Activated naive CD4-positive, alpha-beta T cell treated with anti-CD3 and anti-CD28 coated beads, Interleukin-2, amount 50 U/mL, for 72 hours (primary cell): Measurements from ENCODE around the gene SND1. TPM values are rescaled to one million over a fixed set of nuclear protein-coding genes. Genes with fewer than 3 reads are reported as not detected.

Source experiments
- ATAC-seq, 2 donors: fragments of 150-1000 bp; cut with Tn5 transposase; 2 replicates each; pipeline ENCODE4 v1.10.0; 2021; ENCODE audit warnings: mild to moderate bottlenecking in 2 of 2, moderate library complexity in 2 of 2
- DNase-seq, 2 donors: peaks; one replicate each; pipeline ENCODE4 v3.0.0; 2021 to 2022; ENCODE audit warnings: low spot score in 2 of 2
- H3K27ac Mint-ChIP-seq, 2 donors: one replicate each; pipeline ENCODE4 v1.8.0; 2022; ENCODE audit warnings: mild to moderate bottlenecking in 2 of 2, mixed read lengths in 2 of 2
- H3K36me3 Mint-ChIP-seq, 2 donors: one replicate each; pipeline ENCODE4 v1.8.0; 2022; ENCODE audit warnings: mixed read lengths in 2 of 2
- H3K9me3 Mint-ChIP-seq, 2 donors: one replicate each; pipeline ENCODE4 v1.8.0; 2022; ENCODE audit warnings: mixed read lengths in 2 of 2
- total RNA-seq, 2 donors: library from RNA; stranded (reverse); gene quantifications; one replicate each; pipeline ENCODE4 v1.2.3, GENCODE V29; 2022

Gene SND1
- total RNA-seq, 2 donors from 2014 or later = 175 to 246 TPM

DNA sequence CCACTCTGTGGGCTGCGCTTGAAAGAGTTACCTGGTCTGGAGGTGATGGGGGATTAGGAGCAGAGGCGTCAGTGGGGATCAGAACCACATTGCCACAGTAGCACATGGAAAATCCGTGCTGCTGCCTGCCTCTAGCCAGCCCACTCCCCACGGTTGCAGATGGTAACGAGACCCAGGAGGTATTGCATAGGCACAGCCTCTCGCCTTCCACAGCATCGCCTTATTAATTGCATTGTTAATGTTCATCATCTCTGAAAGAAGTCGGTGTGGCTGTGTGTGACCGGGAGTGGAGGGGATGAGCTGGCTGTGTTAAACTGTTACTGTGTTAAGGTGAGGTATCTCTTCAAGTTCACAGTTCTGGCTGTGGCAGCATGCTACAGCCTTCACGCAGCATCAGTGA, 414.4 kb downstream of the SND1 start:
- DNase-seq = no peak
- no peaks in the 10 kb centered on the region for H3K9me3 Mint-ChIP-seq
- H3K36me3 Mint-ChIP-seq = no peaks in the 10 kb centered on the region
- H3K27ac Mint-ChIP-seq = no peak overlapping the region
- ATAC-seq = no peak

- no peaks in the 10 kb centered on the region for H3K9me3 Mint-ChIP-seq
- no peaks in the 10 kb centered on the region for H3K36me3 Mint-ChIP-seq
These were observed 414.9 kb downstream of the SND1 start for GRCh38 chr7:128066858-128067257.

DNA sequence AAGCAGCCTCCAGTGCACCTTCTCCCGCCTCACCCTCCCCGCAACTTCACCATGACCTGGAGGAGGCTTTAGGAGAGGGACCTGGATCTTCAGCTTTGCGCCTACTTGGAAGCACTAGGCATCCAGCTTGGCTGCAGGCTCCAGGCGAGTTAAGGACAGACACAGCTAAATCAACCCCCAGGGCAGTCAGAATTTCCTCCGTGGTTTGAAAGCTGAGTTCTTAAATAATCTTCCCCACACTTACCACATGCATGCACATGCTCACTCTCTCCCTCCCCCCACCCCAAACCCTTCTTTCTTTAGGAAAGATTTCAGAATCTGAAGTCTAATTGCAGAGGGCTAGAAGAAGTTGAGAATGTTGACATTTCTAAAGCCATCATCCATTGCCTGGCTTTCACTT, 416.0 kb downstream of the SND1 start:
- H3K27ac Mint-ChIP-seq = peak overlapping the region in 1 of 2 donors; percentile 81
- H3K36me3 Mint-ChIP-seq = no peaks in the 10 kb centered on the region
- no peaks in the 10 kb centered on the region for H3K9me3 Mint-ChIP-seq
- DNase-seq = no peak
- ATAC-seq = no peak

More at GRCh38 chr7:128066858-128067257, 414.9 kb downstream of the SND1 start:
- ATAC-seq = no peak
- no peak overlapping the region for H3K27ac Mint-ChIP-seq
- no peak for DNase-seq

- DNase-seq = no peak
- H3K9me3 Mint-ChIP-seq = no peaks in the 10 kb centered on the region
- H3K27ac Mint-ChIP-seq = peak overlapping the region in 1 of 2 donors; percentile 31
- no peak for ATAC-seq
- H3K36me3 Mint-ChIP-seq = no peaks in the 10 kb centered on the region
These were observed 416.8 kb downstream of the SND1 start for GRCh38 chr7:128068785-128069184.

- H3K36me3 Mint-ChIP-seq = no peaks in the 10 kb centered on the region
- peak overlapping the region in 1 of 2 donors; percentile 25 for H3K27ac Mint-ChIP-seq
- no peak for DNase-seq
- H3K9me3 Mint-ChIP-seq = no peaks in the 10 kb centered on the region
- no peak for ATAC-seq
These were observed 417.7 kb downstream of the SND1 start for GRCh38 chr7:128069373-128070364.

GRCh38 chr7:128071376-128071775, 419.4 kb downstream of the SND1 start:
- H3K27ac Mint-ChIP-seq = peak overlapping the region in 1 of 2 donors; percentile 40
- H3K36me3 Mint-ChIP-seq = no peaks in the 10 kb centered on the region
- ATAC-seq (peak in 1 of 2 donors; percentile 30), DNase-seq (no peak)
- no peaks in the 10 kb centered on the region for H3K9me3 Mint-ChIP-seq

- ATAC-seq (no peak), DNase-seq (no peak)
- no peaks in the 10 kb centered on the region for H3K36me3 Mint-ChIP-seq
- H3K27ac Mint-ChIP-seq = peak overlapping the region in 1 of 2 donors; percentile 40
- no peaks in the 10 kb centered on the region for H3K9me3 Mint-ChIP-seq
These were observed 419.8 kb downstream of the SND1 start for GRCh38 chr7:128071801-128072200.

DNA sequence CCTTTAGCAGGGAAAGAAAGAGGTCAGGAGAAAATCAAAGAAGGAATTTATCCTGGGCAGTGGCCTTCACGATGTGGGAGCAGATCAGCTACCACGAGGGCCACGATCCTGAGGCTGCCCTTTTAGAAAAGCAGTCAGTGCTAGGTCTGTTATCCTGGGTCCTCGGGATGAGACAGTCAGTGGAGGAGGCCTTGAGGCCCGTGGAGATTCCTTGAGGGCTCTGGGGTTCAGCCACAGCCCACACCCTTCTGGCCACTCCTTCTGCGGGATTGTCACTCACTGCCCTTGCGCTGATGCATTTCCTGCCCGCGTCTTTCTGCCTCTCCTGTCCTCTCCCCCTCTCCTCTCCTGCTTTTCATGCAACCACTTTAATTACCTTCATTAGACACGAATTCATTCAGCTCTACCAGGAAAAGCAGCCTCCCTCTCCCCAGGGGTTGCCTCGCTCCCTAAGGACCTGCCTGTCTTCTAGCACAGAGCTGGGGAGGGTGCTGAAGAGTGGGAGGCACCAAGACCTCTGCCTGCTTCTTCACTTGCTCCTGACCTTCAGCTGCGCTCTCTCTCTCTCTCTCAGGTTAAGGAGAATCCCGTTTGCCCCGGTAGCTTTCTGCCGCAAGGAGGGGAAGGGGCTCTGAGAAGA, 421.8 kb downstream of the SND1 start:
- no peaks in the 10 kb centered on the region for H3K9me3 Mint-ChIP-seq
- no peak for ATAC-seq
- DNase-seq = no peak
- H3K36me3 Mint-ChIP-seq = no peaks in the 10 kb centered on the region
- peak overlapping the region in 1 of 2 donors; percentile 22 for H3K27ac Mint-ChIP-seq

DNA sequence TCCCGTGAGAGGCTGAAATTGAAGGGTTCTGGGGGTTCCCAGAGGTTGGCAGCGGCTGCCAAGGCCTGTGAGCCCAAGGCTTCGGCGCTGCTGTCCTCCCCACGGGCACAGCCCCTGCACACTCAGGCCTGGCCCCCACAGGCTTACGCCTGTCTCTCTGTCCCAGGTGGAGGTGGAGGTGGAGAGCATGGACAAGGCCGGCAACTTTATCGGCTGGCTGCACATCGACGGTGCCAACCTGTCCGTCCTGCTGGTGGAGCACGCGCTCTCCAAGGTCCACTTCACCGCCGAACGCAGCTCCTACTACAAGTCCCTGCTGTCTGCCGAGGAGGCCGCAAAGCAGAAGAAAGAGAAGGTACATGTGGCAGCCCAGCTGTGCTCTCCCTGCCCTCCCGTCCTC, 422.3 kb downstream of the SND1 start:
- H3K27ac Mint-ChIP-seq = peak overlapping the region; percentile 22 to 36
- H3K36me3 Mint-ChIP-seq = no peaks in the 10 kb centered on the region
- ATAC-seq = no peak
- no peak for DNase-seq
- no peaks in the 10 kb centered on the region for H3K9me3 Mint-ChIP-seq

DNA sequence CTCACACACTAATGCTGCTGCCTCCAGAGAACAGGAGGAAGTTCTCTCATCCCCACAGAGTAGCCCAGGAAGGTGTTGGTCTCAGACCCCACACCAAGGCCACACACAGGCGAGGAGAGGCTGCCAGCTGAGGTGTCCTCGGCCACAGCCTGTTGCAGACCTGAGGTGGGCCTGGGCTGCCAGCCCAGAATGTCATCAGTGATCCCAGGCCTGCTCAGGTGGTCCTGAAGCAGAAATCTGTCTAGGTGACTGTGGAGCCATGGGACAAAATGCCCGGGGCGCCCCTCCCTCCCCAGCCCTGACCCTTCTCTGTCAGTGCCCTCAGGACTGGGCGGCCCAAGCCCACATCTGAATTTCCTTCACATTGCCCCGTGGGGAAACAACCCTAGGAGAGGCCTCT, 422.7 kb downstream of the SND1 start:
- DNase-seq (no peak), ATAC-seq (no peak)
- Mint-ChIP-seq H3K27ac (peak overlapping the region; percentile 22 to 36), H3K36me3 (no peaks in the 10 kb centered on the region), H3K9me3 (no peaks in the 10 kb centered on the region)

GRCh38 chr7:128075242-128076095, 423.5 kb downstream of the SND1 start:
- Mint-ChIP-seq H3K9me3 (no peaks in the 10 kb centered on the region), H3K36me3 (no peaks in the 10 kb centered on the region), H3K27ac (peak overlapping the region in 1 of 2 donors; percentile 22)
- no peak for ATAC-seq
- DNase-seq = no peak

DNA sequence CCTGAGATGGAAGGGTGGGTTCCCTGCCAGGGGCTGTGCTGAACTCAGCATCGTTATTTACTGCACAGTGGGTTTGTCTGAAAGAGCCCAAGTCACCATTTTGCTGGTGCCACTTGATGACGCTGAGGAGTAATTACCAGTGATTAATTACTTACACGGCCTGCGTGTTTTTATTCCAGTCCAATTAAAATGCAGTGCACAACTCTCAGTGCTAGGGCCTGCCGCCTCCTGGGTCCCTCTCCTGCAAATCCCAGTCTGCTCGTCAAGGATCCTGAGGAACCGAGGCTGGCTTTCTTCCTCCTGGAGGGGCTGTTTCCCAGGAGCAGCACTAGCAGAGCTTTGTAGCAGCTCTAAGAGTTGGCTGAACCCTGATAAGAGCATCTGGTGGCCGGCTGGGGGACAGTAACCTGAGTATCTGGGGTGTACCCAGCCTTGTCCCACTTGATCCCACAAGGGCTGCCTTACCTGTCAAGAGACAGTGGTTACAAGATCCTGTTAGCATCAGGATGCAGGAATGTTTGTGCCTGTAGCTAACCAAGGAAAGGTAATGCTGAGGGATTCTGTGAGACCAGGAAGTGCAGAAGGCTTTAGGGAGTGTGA, 424.3 kb downstream of the SND1 start:
- Mint-ChIP-seq H3K9me3 (no peaks in the 10 kb centered on the region), H3K36me3 (no peaks in the 10 kb centered on the region), H3K27ac (peak overlapping the region in 1 of 2 donors; percentile 50)
- ATAC-seq (no peak), DNase-seq (no peak)

GRCh38 chr7:128076796-128077271, 424.8 kb downstream of the SND1 start:
- Mint-ChIP-seq H3K36me3 (no peaks in the 10 kb centered on the region), H3K27ac (no peak overlapping the region), H3K9me3 (no peaks in the 10 kb centered on the region)
- ATAC-seq (no peak), DNase-seq (no peak)

- H3K27ac Mint-ChIP-seq = no peak overlapping the region
These were observed 426.3 kb downstream of the SND1 start for GRCh38 chr7:128078309-128078708.

DNA sequence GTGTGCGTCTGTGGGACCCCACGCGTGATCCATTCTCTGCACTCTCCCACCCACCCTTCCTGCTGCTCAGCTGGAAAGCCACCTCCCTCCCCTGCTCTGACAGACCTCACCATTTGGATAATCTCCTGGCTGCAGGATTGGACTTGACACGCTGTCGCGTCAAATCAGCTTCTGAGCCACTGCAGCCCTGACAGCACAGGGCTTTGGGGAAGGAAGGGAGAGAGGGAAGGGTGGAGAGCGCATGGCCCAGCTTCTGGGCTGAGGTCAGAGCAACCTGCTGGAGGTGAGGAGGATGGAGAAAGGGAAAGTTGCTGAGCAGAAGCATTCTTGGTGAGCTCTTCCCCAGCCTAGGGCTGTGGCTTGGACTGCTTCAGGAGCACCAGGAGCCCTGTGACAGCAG, 428.2 kb downstream of the SND1 start:
- H3K27ac Mint-ChIP-seq = peak overlapping the region in 1 of 2 donors; percentile 14
- DNase-seq (no peak), ATAC-seq (no peak)
- H3K36me3 Mint-ChIP-seq = no peaks in the 10 kb centered on the region
- no peaks in the 10 kb centered on the region for H3K9me3 Mint-ChIP-seq

More at GRCh38 chr7:128078309-128078708, 426.3 kb downstream of the SND1 start:
- ATAC-seq (no peak), DNase-seq (no peak)
- Mint-ChIP-seq H3K9me3 (no peaks in the 10 kb centered on the region), H3K36me3 (no peaks in the 10 kb centered on the region)

DNA sequence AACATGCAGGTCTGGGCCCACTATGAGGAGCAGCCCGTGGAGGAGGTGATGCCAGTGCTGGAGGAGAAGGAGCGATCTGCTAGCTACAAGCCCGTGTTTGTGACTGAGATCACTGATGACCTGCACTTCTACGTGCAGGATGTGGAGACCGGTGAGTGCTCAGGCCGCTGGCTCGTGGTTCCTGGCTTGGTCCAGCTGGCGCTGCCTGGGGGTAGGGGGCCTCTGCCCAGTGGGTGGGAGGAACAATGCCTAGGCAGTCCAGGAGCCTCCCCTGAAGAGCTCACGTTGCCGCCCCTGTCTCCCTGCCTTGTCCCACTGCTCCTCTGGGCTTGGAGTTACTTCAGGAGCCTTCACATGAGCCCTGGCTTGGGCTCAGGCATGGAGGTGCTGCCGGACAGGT, 429.4 kb downstream of the SND1 start:
- DNase-seq = no peak
- Mint-ChIP-seq H3K9me3 (no peaks in the 10 kb centered on the region), H3K27ac (no peak overlapping the region), H3K36me3 (peaks cover 0 to 4% of the 10 kb centered on the region in 2 donors)
- ATAC-seq = no peak
